PFSK-1 (cell line): ENCODE results near the gene NRBP1.

Source experiments
- FOXP2 ChIP-seq: optimal IDR thresholded peaks from 2 replicates; pipeline ENCODE3; 2011; ENCODE audit warnings: borderline replicate concordance, control low read depth, inconsistent platforms; ENCODE audit not compliant: insufficient read depth; ENCODE audit errors: extremely low read length, extremely low read depth
- POLR2AphosphoS5 ChIP-seq: IDR thresholded peaks from 2 replicates; pipeline ENCODE4 v1.6.1; 2012; ENCODE audit warnings: low read depth, mild to moderate bottlenecking, control low read depth, low read length, moderate library complexity
- REST ChIP-seq, 2 experiments: IDR thresholded peaks; 2 replicates each; pipeline versions ENCODE4 v1.6.1 to v1.8.0; 2011 to 2012; ENCODE audit warnings: low read depth in 2 of 2, low read length in 2 of 2, control low read depth in 1 of 2, inconsistent platforms in 1 of 2, mild to moderate bottlenecking in 1 of 2, moderate library complexity in 1 of 2; ENCODE audit not compliant: insufficient read depth in 1 of 2
- SIN3A ChIP-seq: IDR thresholded peaks from 2 replicates; pipeline ENCODE4 v1.6.1; 2012; ENCODE audit warnings: mild to moderate bottlenecking, low read length, moderate library complexity, borderline replicate concordance; ENCODE audit not compliant: insufficient read depth
- TAF1 ChIP-seq: IDR thresholded peaks from 2 replicates; pipeline ENCODE4 v1.6.1; 2012; ENCODE audit warnings: low read length, control low read depth, borderline replicate concordance; ENCODE audit not compliant: insufficient read depth

- no peak for TF ChIP-seq TAF1
- no peak for TF ChIP-seq POLR2AphosphoS5
- TF ChIP-seq SIN3A, result no peak
- TF ChIP-seq REST (IDR thresholded peaks at IDR 0.05; ENCODE audit: insufficient read depth in 1 of 2, low read depth in 2 of 2, low read length in 2 of 2), result no peak
- TF ChIP-seq FOXP2, result no peak
These were observed 27.9 kb upstream of the NRBP1 start for GRCh38 chr2:27400348-27401135.
